Mucosa of stomach (tissue), 1 donor: ENCODE data around the gene PLVAP.

Source experiments
- H3K27me3 ChIP-seq: one replicate; pipeline ENCODE4 v1.7.0; 2013; ENCODE audit warnings: mild to moderate bottlenecking, low read length; ENCODE audit not compliant: control insufficient read depth, insufficient read depth
- H3K36me3 ChIP-seq: one replicate; pipeline ENCODE4 v1.7.0; 2013; ENCODE audit warnings: low read length; ENCODE audit not compliant: control insufficient read depth, insufficient read depth
- H3K4me1 ChIP-seq: one replicate; pipeline ENCODE4 v1.7.0; 2013; ENCODE audit warnings: mild to moderate bottlenecking, low read length; ENCODE audit not compliant: control insufficient read depth, insufficient read depth
- H3K4me3 ChIP-seq: one replicate; pipeline ENCODE4 v1.7.0; 2013; ENCODE audit warnings: low read length
- H3K9ac ChIP-seq: one replicate; pipeline ENCODE4 v1.7.0; 2013; ENCODE audit warnings: mild to moderate bottlenecking, low read length, moderate library complexity
- H3K9me3 ChIP-seq: one replicate; pipeline ENCODE4 v1.7.0; 2013; ENCODE audit warnings: mild to moderate bottlenecking, low read length, moderate library complexity; ENCODE audit not compliant: control insufficient read depth
- donor health status: Pancreatic carcinoma.

Gene PLVAP

DNA sequence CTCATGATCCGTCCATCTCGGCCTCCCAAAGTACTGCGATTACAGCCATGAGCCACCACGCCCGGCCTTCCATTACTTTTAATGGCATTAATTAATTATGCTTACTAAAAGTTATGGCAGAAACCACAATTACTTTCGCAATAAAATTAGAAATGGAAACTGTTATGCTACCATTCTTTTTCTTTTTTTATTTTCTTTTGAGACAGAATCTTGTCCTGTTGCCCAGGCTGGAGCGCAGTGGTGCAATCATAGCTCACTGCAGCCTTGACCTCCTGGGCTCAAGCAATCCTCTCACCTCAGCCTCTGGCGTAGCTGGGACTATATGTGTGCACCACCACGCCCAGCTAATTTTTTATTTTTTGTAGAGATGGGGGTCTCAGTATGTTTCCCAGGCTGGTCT lies 32.8 kb upstream of the PLVAP start:
- H3K36me3 ChIP-seq = no peaks in the 10 kb centered on the region
- peaks cover 18% of the 10 kb centered on the region for H3K4me1 ChIP-seq
- no peak overlapping the region for H3K4me3 ChIP-seq
- H3K27me3 ChIP-seq = no peaks in the 10 kb centered on the region
- H3K9me3 ChIP-seq = no peaks in the 10 kb centered on the region
- no peak overlapping the region for H3K9ac ChIP-seq

DNA sequence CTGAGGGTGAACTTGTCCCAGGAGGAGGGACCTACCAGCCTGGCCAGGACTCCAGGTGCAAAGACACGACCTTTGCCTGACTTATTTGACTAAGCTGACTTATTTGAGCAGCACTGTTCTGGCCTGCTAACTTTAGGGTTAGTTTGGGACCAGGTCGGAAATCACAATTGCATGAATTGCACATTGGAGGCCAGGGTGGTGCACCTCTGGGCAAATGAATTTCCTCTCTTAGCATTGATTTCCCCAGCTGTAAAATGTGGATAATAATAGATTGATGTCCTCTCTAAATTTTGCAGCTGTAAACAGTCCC lies 29.7 kb upstream of the PLVAP start:
- Histone ChIP-seq H3K4me3 (peak overlapping the region; percentile 22), H3K9ac (no peak overlapping the region), H3K36me3 (no peaks in the 10 kb centered on the region), H3K9me3 (no peaks in the 10 kb centered on the region), H3K27me3 (peaks cover 4% of the 10 kb centered on the region), H3K4me1 (peaks cover 13% of the 10 kb centered on the region)

DNA sequence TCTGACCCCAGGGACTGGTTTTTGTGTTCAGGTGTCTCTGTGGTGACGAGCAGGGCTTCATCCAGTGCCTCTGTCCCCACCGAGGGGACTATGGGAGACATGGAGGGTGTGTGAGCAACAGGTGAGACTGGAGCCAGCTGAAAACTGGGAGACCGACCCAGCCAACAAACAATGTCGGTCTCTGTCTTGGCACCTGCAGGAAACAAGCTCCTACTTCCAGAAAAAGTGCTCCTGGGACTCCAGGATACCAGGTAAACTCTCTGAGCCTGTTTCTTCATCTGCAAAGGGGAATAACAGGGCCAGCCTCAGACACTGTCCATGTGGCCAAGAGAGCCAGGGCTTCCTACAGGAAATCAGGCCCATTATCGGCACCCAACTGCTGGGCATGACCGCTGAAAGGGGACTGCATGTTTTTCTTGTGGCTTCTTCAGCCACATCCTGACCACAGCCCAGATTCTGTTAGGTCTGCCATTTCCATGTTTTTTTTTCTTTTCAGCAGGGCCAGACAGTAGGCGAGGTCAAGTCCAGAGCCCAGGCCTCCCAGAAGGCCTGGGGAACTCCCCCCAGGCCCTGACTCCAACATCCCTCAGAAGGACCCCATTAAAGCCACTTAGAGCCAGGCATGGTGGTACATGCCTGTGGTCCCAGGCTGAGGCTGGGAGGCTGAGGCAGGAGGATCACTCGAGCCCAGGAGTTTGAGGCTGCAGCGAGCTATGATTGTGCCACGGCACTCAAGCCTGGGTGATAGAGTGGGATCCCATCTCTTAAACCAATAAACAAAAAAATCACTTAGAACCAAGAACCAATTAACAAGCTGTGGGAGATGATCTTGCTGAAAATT lies 29.1 kb upstream of the PLVAP start:
- Histone ChIP-seq H3K4me3 (peak overlapping the region; percentile 22), H3K27me3 (peaks cover 4% of the 10 kb centered on the region), H3K36me3 (no peaks in the 10 kb centered on the region), H3K9ac (peak overlapping the region; percentile 26), H3K4me1 (peaks cover 13% of the 10 kb centered on the region), H3K9me3 (no peaks in the 10 kb centered on the region)

DNA sequence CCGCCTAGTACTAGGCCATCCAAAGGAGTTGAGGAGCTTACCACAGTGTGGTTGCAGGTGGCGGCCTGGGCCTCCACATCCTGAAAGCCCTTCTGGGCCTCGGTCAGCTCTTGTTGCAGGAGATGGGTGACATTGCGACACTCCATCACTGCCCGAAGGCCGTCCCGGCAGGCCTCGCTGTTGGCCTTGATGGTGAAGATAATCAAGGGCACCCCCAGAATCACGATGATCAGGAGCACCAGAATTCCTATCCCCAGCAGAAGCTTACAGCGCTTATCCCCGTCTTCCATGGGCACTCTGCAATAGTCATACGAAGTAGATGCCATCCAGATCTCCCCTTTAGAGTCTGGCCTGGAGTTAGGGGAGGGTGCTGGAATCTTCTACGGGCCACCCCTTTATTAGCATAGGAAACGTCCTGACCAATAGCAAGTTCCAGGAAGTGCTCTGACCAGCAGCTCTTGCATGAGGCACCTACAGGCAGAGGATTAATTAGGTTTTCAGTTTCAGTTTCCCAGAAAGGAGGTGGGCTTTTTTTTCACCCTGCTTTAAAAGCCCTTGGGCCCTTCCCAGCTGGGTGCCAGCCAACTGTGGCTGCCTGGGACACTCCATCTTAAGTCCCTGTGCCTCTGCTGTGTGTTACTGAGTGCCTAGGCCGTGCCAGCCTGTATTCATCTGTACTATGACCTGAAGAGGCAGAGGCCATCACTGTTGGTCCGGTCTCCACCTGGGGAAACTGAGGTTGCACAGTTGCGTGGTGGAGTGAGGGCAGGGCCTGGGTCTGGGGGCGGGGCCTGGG lies 28.3 kb upstream of the PLVAP start, which contains the start of gene BST2:
BST2 (minus strand) TSS at position 381 of the 796 bp plus-strand sequence; CDS start at position 326, 55 bp downstream.
- Histone ChIP-seq H3K4me1 (peaks cover 13% of the 10 kb centered on the region), H3K36me3 (no peaks in the 10 kb centered on the region), H3K4me3 (peak within 1 kb of the TSS; percentile 22), H3K9ac (peak within 1 kb of the TSS; percentile 39), H3K27me3 (peaks cover 4% of the 10 kb centered on the region), H3K9me3 (no peaks in the 10 kb centered on the region)

DNA sequence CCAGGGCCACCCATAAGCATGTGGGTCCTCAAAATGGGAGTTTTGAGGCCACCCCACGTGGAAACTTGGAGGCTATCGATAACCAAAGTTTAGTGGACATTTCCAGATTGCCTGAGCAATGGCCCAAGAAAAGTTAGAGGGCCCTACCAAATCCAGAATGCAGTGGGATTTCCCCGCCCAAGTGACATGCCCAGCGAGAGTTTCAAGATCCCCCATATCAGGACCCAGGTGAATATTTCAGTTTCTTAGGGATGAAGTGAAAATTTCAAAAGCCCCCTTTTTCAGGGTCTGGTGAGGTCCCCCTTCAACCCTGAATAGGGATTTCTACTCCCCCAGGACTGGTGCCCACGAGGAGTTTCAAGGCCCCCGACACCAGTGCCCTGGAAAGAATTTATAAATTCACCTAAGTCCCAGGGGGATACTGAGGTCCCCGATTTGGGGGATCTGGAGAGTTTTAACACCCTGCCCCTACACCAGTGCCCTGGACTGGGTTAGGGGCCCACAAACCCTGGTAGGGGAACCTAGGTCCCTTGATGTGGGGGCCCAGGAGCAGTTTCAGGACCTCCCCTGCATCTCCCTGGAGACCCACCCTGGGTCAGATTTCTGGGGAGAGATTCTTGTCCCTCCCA lies 27.6 kb upstream of the PLVAP start:
- Histone ChIP-seq H3K9me3 (no peaks in the 10 kb centered on the region), H3K9ac (peak overlapping the region; percentile 39), H3K4me3 (no peak overlapping the region), H3K27me3 (peaks cover 4% of the 10 kb centered on the region), H3K36me3 (no peaks in the 10 kb centered on the region), H3K4me1 (peaks cover 13% of the 10 kb centered on the region)

DNA sequence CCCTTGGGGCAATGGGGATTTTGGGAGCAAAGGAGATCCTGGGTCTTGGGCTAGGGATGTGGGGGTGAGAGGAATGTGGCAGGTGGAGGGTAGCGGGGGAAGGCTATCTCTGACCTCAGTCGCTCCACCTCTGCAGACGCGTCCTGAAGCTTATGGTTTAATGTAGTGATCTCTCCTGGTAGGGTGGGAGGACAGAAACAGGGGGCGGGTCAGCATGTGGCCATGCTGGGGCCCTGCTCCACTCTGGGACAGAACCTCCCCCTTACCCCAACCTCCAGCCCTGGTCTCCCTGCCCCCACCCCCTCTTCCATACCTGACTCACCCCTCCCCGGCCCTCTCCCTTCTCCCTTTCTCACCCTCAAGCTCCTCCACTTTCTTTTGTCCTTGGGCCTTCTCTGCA lies 26.9 kb upstream of the PLVAP start:
- Histone ChIP-seq H3K4me3 (no peak overlapping the region), H3K9ac (no peak overlapping the region), H3K36me3 (no peaks in the 10 kb centered on the region), H3K27me3 (peaks cover 4% of the 10 kb centered on the region), H3K4me1 (peaks cover 13% of the 10 kb centered on the region), H3K9me3 (no peaks in the 10 kb centered on the region)

DNA sequence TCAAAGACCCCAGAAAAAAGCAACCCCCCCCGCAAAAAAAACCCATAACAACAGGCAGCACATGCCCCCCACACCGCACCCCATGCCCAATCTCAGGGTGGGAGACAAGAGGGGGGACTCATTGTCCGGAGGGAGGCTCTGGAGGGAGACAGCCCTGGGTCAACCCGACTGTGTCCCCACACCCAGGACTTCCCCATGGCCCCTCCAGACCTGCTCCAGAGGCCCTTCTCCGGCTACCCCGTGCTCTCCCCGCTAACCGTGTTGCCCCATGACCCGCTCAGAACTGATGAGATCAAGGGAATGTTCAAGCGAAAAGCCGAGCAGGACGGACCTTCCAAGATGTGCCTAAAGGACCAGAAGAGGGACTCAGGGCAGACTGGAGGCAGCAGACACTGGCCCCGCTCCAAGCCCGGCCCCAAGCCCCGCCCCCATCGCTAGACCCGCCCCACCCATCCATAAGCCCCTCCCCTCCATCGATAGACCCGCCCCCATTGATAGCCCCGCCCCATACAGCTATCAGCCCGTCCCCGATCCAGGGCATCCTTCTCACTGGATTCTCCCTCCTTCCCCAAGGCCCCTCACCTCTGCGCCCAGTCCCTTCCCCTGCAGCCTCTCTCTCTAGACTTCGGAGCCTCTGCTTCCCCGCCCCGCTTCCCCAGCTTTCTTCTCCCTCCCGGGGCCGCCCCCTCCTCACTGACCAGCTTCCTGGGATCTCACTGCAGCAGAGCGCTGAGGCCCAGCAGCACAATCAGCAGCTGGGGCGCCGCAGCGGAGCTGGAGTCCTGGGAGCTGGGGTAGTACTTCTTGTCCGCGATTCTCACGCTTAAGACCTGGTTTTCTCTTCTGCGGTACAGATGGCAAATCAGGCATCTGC lies 26.1 kb upstream of the PLVAP start:
- peaks cover 13% of the 10 kb centered on the region for H3K4me1 ChIP-seq
- no peaks in the 10 kb centered on the region for H3K9me3 ChIP-seq
- H3K4me3 ChIP-seq = no peak overlapping the region
- peaks cover 4% of the 10 kb centered on the region for H3K27me3 ChIP-seq
- H3K9ac ChIP-seq = no peak overlapping the region
- H3K36me3 ChIP-seq = no peaks in the 10 kb centered on the region

DNA sequence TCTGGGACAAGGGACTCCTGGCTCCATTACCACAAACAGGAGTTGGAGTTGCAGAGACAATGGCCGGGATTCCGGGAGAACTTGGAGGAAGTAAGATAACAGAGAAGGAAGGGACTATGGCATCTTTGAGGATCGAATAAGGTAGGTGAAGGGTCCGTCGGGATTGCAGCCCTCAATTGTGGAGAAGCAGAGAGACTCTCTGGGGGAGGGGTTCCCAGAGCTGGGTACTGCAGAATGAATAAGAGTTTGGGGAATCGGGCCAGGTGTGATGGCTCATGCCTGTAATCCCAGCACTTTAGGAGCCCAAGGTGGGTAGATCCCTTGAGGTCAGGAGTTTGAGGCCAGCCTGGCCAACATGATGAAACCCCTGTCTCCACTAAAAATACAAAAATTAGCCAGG lies 24.5 kb upstream of the PLVAP start:
- H3K9me3 ChIP-seq = no peaks in the 10 kb centered on the region
- H3K36me3 ChIP-seq = no peaks in the 10 kb centered on the region
- no peak overlapping the region for H3K4me3 ChIP-seq
- peaks cover 13% of the 10 kb centered on the region for H3K4me1 ChIP-seq
- no peak overlapping the region for H3K9ac ChIP-seq
- H3K27me3 ChIP-seq = peaks cover 4% of the 10 kb centered on the region

DNA sequence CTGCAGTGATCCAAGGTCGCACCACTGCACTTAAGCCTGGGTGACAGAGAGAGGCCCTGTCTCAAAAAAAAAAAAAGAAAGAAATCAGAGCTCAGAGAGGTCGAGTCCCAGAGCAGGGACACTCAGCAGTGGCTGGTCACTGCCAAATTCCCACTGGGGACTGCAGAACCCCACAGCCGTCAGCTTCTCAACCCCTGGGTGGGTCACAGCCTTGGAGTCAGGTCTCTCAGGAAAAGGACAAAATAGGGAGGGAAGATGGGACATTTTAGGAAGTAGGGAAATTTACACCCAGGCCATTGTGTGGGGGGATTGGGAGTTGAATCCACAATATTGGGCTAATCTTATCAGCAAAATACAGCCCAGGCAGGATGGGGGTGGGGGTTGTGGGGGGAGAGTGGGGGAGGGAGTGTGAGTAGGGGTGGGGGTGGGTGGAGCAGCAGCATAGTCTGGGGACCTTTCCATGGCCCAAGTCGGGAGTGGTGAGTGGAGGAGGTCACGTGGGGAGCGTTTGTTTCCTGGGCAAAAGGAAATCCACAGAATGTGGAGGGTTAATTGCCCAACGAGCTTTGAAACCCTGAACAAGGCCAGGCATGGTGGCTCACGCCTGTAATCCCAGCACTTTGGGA lies 21.9 kb upstream of the PLVAP start:
- no peak overlapping the region for H3K9ac ChIP-seq
- peaks cover 4% of the 10 kb centered on the region for H3K4me1 ChIP-seq
- H3K9me3 ChIP-seq = no peaks in the 10 kb centered on the region
- H3K4me3 ChIP-seq = no peak overlapping the region
- H3K27me3 ChIP-seq = peaks cover 14% of the 10 kb centered on the region
- H3K36me3 ChIP-seq = no peaks in the 10 kb centered on the region

DNA sequence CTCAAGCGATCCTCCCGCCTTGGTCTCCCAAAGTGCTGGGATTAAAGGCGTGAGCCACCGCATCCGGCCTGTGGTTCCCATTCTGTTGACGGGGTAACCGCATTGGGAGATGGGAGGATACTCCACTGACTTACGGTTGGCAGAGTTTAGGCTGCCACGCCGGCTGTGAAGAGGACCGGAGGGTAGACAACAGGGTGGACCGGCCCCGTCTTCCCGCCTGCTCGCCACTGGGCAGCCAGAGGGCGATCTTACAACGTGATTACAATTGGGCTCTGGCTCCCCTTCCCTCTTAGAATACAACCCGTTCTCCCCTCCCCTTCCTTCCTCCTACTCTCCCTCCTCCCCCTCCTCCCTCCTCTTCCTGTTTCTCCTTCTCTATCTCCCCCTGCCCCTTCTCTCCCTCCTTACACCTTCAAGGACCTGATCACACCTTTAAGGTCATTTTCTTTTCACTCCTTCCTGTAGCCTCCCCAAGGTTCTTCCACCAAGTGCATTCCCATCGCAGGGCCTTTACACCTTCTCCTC lies 17.8 kb upstream of the PLVAP start:
- peaks cover 11% of the 10 kb centered on the region for H3K4me1 ChIP-seq
- no peak overlapping the region for H3K4me3 ChIP-seq
- H3K27me3 ChIP-seq = peaks cover 32% of the 10 kb centered on the region
- H3K9ac ChIP-seq = no peak overlapping the region
- H3K9me3 ChIP-seq = no peaks in the 10 kb centered on the region
- H3K36me3 ChIP-seq = no peaks in the 10 kb centered on the region

DNA sequence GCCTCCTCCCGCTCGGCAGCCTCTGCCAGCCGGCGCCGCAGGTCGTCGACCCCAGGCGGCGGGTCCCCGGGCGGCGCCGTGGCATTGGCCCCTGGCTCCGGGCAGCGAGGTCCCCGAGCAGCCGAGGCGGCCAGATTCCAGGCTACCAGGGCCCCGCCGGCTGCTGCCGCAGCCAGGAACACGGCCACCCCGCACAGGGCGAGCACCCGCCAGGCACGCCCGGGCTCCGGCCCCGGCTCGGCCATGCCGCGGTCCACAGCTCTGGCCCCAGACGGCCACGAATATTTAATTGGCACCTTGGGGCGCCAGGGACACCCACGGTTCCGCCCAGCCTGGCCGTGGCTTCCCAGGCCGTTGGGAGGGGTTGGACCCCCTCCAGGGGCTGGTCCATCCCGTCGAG lies 16.8 kb upstream of the PLVAP start, which contains the start of gene CCDC194:
CCDC194 (minus strand) TSS at position 283 of the 400 bp plus-strand sequence; CDS start at position 245, 38 bp downstream.
- H3K36me3 ChIP-seq = no peaks in the 10 kb centered on the region
- peaks cover 32% of the 10 kb centered on the region for H3K27me3 ChIP-seq
- no peak within 1 kb of the TSS for H3K9ac ChIP-seq
- peaks cover 11% of the 10 kb centered on the region for H3K4me1 ChIP-seq
- no peaks in the 10 kb centered on the region for H3K9me3 ChIP-seq
- H3K4me3 ChIP-seq = no peak within 1 kb of the TSS
